NCI-H526 (cell line): ENCODE data around the gene TTLL5.

Experiments used
- DNase-seq, 2 experiments: peaks; one replicate each; lab custom pipeline; 2025; lab: John Stamatoyannopoulos, UW

The TTLL5 gene

DNA sequence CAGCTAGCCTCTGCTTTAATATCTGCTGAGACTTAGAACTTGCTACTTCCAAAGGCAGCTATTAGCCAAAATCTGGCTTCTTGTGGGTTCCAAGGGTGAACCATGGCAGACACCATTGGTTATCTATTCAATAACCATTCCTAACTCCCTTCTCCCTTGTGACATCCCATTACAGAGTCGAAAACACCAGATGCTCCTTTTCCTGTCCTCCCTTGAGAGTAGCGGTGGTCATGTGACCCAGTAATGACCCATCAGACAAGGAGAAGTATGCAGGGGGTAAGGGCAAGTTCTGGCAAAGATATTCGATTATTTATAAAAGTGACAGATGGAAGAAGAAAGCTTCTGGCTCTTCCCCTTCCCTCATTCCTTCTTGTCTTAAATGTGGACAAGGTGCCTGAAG, 300.6 kb downstream of the TTLL5 start:
- DNase-seq, result no peak

DNA sequence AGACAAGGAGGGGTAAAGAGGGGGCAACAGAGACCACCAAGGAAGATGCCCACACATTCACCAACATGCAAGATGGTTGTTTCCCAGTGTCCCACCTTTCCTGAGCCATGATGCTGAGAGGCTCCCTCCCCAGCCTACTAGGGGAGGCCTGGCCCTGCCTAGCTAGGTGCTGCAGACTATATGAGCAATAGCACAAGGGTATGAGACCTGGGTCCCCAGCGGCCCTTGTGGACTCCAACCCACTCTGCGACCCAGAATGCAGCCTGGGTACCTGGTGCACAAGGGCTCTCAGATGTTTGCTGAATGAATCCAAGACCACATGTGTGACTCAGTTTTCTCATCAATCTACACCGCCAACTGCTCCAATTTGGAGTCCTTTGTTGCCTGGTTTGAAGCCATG, 306.8 kb downstream of the TTLL5 start:
- no peak for DNase-seq

DNA sequence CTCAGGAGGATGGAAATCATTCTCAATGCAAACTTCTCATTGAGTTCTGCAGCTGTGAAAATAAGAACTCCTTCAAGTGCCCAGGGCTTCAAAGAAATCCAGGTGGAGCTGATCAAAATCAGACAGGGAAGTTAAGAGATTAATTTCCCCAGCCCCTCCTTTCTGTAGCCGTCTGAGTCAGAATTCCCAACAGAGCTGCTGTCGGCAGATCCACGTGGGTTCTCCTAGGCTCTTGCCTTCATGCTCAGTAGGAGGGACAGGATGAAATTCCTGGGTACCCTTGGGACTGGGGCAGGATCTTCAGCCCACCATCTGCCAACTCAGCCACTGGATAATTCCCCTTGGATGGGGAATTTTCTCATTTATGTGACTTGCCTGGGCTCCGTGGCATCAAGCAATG, 307.4 kb downstream of the TTLL5 start:
- DNase-seq, result no peak

DNA sequence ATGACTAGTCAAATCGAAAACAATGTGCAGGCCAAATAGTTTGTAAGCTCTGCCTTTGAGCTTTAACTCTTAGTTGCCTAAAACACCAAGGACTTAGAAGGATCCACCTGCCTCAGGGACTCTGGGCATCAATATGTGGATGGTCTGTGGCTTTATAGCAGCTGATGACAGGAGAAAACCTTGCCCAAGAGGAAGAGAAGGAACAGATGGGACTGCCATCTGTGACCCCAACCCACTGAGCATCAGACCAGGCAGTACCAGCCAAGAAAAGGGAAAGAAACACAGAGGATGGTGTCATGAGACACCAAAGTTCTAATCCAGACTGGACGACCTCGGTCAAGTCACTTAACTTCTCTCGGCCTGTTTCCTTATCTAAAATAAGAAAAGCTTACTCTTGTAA, 308.1 kb downstream of the TTLL5 start:
- DNase-seq, result no peak

DNA sequence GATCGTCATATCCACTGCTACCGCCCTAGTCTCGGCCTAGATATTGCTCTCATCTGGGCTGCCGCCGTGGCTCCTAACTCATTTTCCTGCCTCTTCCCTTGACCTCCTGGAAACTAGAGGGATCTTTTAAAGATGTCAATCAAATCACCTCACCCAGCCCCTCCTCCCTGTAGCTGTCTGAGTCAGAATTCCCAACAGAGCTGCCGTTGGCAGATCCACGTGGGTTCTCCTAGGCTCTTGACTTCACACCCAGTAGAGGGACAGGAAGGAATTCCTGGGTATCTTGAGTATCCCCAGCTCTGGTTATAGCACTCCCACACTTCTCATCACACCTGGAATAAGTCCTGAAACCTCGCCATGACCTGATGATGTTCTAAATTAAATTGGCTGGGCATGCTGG, 308.8 kb downstream of the TTLL5 start:
- DNase-seq, result no peak

DNA sequence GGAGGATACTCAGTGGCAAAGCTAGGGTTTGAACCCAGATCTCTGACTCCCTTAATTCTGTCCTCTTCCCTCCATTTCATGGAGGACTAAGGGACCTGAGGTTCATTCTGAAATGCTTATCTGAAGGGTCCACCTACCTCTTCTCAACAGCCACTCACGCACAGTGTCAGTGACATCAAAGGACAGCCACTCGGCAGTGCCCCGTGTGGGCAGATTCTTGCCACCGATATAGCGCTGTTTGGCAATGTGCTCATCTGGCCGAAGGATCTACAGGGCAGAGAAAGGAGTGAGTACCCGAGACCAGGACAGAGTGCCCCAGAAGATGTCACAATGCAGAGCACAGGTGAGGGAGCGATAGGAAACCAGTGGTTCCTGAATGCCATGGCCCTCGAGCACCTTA, 309.9 kb downstream of the TTLL5 start:
- DNase-seq, result no peak

DNA sequence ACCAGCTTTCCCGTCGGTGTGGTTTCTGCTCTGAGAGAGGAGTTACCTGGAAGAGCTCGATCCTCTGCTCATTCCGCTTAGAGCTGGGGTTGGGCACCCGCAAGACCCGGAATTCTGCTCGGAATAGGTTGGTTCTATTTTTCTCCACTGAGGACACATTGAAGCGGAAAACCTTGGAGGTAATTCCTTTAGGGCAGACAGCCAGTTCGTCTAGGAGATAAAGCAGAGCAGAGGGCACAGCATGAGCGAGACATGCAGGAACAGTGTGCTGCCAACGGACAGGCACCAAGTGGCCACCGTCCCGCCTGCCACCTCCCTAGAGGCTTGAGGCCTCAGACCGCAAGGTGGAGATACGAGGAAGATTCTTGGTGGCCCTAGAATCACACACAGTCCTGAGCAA, 310.5 kb downstream of the TTLL5 start:
- DNase-seq, result no peak

DNA sequence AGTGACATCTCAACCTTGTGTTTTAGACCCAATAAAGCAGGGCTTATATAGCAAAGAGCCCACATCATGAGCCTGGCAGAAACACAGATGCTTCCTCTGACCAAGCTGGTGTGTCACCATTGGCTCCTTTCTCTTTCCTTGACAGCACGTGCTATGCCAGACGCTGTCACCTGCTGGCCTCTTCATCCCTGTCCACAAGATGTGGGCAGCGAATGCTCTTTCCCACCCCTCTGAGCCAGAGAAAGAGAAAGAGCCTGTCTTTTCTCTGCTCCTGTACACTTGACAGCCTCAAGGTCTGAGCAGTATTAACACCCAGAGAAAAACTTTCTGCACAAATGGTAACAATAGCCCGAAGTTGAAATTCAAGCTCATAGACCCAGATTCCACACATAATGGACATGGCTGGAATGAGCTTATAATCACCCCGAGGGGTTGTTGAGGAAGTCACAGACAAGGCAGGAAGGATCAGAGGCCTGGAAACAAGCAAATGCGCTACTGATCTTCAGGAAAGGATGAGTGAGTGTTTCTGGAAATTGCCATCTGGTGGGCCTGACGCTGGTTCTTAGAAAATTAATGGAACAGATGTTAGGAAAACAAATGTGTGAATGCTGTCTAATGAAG, 311.9 kb downstream of the TTLL5 start:
- DNase-seq, result no peak

DNA sequence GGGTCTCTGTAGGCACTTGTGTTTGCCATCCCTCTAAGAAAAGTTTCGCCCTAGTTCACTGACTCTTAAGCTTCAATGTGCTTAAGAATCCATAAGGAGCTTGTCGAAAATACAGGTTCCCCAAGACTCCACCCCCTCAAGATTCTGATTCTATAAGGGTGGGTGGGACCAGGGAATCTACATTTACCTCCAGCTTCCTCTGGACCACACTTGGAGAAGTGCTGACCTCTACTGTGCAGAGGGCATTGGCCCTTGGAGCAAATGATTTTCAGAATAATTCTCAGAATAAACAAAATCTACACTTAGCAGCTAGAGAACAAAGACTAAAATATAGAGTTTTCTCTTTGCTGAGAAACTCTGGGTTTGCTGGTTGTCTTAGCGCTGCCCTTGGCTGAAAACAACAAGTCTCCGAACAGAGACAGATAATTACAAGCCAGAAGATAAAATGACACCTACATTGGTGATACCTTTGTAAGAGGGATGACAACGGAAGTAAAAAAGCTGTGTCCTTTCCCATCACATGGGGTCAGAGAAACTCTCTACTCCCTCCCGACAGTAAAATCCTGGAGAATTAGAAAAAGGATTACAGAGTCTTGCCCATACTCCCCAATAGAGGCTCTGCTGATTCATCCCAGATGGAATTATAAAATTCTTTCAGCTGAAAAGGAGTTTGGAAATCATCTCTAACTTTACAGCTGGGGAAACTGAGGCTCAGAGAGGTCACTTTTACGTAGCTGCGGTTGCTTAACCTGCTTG, 316.0 kb downstream of the TTLL5 start:
- DNase-seq, result no peak

DNA sequence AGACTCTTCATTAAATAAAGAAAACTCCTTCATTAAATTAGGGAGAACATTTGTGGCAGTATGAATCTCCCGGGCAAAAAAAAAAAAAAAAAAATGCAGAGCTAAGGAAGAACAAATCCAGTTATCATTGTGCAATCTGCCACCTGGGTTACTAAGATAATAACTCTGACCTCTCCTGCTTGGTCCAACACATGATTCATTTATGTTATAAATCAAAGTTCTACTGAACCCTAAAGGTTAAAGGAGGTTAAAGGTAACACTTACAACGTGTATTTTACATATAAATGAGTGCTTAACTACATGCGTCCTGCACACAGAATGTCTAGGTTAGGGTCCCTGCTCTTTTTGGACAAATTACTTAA, 316.5 kb downstream of the TTLL5 start:
- no peak for DNase-seq

DNA sequence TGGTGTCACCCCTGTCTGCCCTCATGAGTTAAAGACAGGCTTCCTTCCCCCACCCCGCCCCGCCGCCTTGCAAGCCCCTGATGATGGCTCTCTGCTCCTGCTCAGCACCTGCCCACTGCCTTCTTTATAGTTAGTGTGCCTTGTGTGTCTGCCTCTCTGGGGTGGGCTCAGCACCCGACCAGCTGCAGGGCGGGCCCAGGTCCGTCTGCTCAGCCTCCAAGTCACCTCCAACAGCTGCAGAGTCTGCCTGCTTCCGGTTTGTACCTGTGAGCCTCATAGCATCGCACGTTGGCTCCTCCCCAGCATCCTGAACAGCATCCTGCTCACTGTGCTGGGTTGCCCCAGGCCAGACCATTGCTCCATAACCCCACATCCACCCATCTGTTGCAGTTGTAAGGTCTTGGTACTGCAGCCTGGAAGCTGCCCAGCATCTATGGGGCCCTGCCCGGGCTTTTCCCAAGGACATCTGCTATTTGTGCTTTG, 317.2 kb downstream of the TTLL5 start:
- DNase-seq, result no peak

DNA sequence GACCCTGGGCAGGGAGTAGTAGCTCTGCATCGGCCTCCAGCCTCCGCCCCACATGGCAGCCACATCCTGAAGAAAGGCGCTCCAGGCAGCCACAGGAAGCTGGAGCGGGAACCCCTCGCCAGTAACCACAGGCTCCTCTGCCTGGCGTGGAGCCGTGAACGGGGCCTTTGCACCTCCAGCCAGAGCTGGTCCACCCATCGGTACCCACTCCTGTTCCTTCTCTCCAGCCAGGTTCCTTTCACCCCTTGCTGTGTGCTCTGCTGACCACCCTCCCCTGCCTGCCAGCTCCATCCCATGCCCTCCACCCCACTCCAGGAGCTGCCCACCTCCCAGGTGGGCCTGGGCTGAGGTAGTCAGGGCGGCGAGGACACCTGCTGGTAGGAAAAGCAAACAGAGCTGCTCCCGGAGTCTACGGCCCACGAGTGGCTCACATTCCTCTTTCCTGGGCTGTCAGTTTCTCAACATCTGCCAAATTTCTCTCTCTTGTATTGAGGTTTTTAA, 318.1 kb downstream of the TTLL5 start:
- DNase-seq, result peak in 1 of 2 experiments; percentile 41

DNA sequence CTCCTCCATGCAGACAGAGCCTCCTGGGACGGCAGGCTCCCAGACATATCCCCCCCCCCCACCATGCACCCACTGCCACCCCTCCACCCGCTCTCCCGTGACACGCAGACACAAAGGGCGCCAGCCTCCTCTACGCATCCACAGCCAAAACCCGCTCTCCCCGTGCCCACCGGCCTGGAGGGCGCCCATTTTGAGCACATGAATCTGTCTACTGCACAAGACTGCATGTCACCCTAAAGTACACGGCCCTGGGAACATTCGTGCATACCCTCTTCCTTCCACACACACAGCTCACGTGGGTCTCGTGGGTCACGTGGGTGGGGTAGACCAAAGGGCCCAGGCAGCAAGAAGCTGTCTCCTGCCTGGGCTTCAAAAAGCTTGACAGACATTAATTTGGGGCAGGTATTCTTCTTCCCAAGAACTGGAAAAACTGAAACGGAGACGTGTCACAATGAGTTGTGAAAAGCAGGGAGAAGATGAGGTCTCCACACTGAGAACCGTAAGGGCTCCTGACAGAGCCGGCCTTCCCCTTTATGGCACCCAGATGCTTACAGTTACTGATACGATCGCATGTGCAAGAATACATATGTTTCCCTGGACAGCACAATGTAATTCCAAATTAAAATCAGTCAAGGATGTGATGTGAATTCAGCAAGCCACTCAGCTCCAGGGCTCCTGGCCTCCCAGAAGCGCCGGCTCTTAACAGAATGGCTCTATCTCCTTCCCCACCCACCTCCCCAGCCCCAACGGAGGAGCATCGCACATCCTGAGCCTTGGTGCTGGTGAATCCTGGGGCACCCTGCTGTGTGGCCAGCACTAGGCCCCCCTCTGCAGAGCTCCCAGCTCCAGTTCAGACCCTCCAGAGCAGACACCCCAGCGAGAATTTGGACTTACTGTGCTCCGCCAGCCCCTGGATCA, 318.9 kb downstream of the TTLL5 start:
- no peak for DNase-seq

DNA sequence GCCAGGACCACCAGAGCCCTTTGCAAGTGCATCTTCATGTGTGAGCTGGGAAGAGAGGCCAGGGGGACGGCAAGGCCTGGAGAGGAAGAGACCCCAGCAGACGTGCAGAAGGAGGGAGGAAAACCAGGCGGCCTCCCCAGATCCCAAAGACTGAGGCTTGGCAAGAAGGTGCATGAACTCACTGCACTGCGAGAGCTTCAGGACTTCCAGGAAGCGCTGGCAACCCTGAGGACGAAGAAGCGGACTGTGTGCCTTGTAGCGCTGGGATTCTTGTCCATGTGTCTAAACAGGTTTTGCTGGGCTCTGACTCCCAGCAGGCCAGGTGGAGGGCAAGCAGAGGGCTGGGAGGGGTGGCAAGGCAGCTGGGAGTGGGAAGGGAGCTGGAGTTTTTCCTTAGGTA, 319.8 kb downstream of the TTLL5 start:
- DNase-seq, result peak in 1 of 2 experiments; percentile 34

DNA sequence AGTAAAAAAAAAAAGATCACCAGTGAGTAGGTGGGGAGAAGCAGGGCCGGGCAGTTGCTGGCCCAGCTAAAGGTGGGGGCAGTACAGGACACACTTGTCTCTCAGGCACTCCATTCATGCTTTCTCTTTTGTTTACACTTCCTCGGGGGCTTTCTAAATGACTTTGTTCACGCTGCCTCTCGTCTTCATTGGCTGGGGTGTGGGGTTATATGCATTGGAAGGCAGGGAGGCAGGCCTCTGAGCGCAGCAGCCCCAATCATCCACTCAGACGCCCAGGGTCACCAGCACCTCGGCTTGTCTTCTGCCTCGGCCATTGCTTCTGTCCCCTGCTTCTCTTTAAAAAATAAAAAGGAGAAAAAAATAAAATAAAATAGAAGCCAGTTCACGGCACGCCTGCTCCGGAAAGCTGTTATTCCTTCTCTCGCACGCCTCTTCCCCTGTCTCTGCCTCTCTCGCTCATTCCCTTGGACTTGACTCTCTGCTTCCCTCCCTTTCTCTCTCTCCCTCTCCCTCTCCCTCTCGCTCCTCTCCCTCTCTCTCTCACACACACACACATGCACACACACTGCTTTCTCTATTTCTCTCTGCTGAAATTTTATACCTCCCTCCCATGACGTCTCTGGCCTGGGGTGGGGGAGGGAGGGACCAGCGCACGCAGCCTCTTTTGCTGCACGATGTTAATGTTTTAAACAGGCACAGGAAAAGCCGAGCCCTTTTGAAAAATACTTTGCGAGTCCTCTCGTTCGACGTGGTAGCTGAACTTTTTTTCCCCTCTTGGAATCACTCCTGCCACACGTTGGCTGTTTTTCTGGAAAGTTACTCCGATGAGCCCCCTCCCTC, 320.6 kb downstream of the TTLL5 start, which contains the start of gene TGFB3:
TSS of gene TGFB3 (minus strand) at position 570 of the 840 bp plus-strand sequence. CDS start 1,102 bp downstream, outside the sequence.
- peak; percentile 46 to 76 for DNase-seq

DNA sequence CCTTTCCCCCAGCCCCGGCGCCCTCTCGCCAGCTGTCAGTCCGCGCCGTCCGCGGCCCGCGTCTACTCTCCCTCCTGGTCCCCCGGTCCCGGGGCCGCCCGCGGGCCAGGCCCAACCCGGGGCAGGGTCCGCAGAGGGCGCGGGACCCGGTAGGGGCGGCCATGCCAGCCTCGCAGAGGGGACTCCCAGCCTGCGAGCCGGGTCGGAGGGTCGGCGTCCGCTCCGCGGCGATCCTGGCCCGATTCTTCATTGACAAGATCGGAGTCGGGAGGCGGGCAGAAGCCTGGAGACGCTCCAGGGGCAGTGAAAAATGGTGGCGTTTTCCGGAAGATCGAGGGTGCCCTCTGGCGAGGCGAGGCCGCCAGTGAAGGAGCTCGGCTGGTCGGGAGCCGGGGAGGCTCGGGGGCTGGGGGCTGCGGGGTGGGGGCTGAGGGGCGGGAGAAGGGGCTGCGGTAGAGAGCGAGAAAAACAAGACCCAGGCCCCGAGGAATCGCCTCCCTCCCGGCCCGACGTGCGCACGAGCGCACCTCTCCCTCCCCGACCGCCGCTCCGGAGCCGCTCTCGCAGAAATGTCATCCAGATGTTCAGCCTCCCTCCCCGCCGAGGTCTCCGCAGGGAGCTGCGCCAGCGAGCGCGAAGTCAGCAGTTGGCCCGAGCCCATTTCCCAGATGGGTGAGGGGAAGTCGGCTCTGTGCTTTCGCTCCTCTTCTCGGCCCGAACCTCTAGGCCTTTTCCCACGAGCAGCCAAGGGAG, 321.4 kb downstream of the TTLL5 start:
- DNase-seq, result peak; percentile 26 to 85

DNA sequence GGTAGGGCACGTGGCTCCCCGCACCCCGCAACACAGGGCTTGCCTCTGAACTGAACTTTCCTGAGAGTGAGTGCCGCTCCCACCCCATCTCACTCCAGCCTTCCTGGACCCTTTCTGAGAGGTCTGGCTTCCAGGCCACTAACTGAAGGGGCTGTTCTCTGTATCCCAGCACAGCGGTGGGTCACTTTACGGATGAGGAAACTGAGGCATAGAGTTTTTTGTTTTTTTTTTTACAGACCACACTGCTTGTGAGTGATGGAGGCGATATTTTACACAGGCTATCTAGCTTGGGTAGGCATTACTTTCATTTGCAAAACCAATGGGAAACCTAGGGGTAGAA, 321.9 kb downstream of the TTLL5 start:
- no peak for DNase-seq

DNA sequence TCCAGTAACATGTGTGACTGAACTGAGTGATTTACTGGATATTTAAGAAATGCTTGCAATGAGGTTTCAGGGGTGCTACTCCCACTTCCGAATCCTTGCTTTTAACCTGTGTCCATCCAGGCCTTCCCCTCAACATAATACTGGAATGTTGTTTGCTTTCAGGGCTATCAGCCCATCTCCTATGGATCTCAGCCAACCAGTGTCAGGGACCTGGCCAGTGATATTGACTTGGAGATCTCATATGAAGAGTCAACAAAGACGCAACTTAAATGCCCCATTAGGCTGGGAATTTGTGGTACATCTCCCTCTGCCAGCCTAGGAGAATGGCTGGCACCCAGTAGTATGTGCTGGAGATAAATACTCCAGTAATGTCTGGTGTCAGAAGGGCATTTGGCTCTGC, 323.6 kb downstream of the TTLL5 start:
- DNase-seq, result no peak

DNA sequence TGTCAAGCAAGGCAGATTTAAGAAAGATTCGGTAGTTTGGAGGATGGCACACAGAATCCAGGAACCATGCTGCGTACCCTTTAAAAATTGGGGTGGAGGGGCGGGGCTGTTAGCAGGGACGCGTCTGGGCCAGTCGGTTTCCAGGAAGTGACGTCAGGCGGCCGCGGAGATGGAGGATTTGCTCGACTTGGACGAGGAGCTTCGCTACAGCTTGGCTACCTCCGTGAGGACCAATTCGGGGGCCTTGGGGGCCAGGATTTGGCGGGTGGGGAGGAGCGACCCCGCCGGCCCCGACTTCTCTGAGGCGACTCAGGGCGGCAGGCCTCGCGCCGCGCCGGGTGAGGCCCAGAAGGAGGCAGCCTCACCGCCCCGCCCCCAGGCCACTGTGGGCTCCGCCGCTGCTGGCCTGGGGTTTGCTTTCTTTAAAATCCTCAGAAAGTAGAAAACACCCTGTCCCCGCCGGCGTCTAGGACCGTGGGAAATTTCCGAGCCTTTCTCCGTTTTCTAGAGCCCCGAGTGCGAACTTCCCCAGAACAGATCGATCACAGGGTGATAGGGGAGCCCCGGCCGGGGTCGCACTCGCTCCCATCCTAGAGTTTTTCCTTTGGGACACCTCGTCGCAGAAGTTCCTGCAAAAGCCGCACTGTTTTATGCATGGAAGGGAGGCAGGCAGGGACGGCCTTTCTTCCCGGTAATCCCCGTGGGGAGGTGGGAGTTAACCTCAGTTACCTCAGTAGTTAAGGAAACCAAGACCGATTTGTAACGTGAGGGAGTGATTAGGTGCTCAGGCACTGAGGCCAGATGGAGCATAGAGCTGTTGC, 324.8 kb downstream of the TTLL5 start, which contains the start of gene IFT43:
TSS of gene IFT43 (plus strand) at position 146 of the 821 bp plus-strand sequence. CDS start at position 170, 24 bp downstream.
- DNase-seq, result peak; percentile 74 to 83

DNA sequence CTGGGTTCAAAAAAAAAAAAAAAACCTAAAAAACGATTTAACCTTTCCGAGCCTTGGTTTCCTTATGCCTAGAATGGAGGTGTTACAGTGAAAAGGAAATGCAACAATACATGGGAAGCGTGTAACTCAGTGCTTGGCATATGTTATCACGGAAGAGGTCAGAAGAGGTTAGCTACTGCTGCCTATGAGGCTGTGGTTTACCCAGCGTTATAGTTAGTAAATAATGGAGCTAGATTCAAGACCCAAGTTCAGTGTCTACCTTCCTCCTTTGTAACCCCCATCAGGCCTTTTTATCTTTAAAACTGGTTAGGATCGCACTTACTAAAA, 325.4 kb downstream of the TTLL5 start:
- DNase-seq, result no peak
